ENCODE measurements around the gene SLC66A2.

SLC66A2 gene

DNA sequence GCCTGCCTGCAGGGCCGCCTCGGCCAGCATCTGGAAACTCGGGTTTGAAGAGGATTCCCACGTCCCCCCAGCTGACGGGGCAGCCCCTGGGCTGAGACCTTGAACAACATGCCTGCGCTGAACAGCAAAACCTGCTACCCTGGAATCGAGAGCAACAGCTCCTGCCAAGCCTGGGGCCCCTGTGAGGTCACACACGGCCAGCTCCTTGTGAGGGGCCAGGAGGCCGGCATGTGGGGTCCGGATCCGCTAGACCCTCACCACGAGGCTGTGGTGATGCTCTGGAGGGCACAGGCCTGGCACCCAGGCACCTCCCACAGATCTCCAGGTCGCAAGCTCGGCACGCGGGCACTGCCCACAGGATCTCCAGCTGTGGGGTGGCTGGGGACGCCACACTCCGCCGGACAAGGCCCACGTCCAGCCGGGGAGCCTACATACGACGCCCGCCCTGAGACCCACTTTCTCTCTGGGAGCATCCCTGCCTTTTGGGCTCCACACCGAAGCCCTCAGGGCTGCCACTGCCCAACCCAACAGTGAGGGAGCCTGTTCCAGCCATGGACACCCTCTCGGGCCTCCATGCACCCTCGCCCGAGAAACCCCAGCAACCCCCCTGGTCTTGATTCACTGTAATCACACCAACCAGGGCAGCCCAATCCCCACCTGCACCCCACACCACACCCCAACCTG, 34.1 kb downstream of the SLC66A2 start:
- FAIRE-seq = no peak

DNA sequence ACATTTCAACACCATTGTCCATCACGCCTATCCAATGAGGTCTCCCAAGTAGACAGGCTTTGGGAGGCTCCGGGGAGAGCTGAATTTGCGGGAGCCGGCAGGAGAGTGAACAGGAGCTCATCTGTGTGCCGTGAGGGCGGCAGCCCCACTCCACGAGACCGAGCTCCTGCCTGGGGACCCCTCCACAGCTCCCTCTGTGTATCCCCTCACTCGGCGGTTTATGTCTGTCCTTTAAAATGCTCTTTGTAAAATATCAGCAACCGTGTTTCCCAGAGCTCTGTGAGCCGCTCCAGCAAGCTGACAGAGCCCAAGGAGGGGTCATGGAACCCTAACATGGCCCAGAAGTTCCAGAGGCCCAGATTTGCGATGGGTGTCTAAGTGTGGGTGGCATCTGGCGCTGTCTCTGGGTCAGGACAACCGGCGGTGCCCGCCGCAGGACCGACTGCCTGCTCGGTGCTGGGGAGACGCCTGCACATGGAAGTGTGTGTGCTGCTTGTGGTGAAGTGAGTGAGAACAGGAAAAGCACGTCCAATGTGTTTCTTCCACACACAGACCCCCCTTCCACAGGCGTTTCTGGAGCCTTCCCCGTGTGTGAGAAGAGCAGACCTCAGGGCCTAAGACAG, 34.8 kb downstream of the SLC66A2 start:
- no peak for FAIRE-seq

DNA sequence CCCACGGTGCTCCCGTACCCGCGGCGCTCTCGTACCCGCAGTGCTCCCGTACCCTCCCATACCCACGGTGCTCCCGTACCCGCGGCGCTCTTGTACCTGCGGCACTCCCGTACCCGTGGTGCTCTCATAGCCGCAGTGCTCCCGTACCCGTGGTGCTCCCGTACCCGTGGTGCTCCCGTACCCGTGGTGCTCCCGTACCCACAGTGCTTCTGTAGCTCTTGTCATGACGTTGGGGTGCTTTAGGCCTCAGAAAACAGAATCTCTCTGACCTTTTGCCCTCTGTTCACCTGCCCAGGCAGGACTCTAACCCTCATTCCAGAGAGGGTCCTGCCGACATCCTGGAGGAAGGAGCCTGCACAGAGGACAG, 35.3 kb downstream of the SLC66A2 start:
- FAIRE-seq = no peak

DNA sequence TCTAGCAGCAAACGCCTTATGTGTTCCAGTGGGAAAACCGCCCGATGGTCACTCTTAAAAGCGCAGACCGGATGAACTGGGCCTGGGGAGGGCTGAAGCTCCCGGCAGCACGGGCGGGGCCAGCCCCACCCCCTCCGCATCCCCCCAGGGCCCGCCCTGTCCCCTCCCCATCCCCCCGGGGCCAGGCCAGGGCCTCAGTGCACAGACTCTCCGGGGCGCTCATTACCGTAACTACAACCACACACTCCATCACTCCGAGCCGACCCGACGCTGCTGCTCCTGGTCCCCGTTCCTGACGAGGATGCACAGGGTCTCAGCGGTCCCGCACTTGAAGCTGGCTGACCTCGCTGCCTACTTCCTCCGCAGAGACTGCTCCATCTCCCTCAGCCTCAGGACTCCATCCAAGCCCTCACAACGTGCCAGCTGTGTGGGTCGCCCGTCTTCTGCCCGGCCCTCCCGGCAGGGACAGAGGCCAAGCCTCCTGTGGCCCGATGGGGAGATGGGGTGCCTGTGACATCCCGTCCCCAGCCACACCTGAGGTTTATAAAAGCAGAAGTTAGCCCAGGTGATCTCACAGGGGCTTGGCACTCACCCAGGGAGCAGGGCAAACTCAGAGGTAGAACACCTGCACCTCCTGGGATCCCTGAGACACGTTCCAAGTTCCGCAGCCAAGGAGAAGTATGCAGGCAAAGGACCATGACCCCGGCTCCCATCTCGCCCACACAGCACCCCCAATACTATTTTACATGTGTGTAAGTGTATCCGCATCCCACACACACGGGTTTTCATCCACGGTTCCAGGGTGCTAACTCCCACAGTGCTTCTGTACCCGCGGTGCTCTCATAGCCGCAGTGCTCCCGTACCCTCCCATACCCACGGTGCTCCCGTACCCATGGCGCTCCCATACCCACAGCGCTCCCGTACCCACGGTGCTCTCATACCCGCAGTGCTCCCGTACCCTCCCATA, 36.0 kb downstream of the SLC66A2 start:
- FAIRE-seq = no peak

DNA sequence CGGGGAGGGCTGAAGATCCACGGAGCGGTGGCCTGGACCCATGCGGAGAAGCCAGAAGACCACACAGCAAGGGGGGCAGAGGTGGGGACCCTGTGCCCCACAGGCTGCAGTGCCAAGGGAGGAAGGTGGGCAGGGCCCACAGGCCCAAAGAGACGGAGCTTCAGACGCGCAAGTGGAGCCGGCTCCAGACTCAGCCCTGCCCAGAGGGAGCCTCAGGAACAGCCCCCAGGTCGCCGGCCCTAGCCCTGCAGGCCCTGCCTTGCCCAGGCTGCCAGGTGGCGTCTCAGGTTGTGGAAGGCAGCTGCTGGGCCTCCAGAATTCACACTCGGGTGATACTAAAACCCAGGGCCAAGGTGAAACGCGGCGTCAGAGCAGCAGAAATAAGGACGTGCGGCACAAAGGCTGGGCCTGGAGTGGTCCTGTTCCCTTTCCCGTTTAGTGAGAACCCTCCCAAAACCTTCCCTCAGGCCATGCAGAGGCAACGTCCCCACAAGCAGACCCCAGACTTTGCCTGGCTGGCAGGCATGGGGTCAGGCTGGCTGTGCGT, 36.8 kb downstream of the SLC66A2 start:
- no peak for FAIRE-seq

DNA sequence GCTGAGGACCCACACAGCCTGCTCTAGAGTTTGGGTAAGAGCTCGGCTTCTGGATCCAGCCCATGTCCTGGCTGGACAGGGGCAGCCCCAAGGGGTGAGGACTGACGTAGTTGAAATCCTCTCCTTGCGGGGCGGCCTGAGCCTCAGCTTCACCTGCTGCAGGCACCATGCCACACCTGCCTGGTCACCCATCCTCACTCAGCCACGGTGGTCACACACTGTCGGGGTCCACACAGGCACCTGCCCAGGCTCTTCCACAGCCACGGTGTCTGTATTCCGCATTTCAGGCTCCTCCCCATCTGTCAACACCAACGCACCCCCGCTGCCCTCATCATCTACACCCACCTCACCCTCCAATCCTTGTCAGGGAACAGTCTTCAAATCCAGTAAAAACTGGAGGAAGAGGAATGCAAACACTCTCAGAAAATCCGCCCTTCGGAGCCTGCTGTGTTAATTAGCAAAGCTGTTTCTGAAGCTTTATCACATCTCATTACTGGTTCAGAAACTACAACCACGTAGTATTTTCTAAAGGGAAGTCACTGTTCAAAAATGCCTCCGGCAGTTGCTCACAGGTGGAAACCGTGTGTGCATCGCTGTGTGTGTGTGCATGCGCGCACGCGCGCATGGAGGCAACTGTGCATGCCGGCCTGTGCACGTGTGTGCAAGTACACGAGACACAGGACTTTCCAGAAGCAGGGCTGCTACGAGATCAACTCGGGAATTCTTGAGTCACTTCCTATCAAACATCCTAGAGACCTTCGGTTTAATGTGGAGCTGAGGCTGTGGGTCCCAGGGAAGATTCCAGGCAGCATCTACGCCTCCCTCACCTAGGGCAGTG, 38.2 kb downstream of the SLC66A2 start:
- no peak for FAIRE-seq

DNA sequence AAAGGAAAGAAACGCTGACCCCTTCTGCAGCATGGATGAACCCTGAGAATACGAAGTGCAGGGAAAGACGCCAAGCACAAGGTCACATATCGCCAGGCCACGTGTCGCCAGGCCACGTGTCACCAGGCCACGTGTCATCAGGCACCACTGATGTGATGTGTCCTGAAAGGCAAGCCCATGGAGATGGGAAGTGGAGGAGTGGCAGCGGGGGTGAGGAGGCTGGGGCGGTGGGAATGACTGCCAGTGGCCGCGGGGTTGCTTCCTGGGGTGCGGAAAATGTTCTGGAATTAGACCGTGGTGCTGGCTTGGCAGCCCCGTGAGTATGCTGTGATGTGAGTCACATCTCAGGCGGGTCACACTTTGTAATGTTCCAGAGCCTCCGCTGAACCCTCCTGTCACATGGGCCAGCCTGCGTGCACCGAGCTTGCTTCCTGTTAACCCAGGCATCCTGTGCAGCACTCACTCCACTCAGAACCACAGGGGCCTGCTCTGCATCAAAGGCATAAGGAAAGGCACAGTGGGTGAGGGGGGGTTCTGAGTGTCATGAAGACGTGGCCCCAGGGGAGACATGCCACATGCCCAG, 39.0 kb downstream of the SLC66A2 start:
- no peak for FAIRE-seq

DNA sequence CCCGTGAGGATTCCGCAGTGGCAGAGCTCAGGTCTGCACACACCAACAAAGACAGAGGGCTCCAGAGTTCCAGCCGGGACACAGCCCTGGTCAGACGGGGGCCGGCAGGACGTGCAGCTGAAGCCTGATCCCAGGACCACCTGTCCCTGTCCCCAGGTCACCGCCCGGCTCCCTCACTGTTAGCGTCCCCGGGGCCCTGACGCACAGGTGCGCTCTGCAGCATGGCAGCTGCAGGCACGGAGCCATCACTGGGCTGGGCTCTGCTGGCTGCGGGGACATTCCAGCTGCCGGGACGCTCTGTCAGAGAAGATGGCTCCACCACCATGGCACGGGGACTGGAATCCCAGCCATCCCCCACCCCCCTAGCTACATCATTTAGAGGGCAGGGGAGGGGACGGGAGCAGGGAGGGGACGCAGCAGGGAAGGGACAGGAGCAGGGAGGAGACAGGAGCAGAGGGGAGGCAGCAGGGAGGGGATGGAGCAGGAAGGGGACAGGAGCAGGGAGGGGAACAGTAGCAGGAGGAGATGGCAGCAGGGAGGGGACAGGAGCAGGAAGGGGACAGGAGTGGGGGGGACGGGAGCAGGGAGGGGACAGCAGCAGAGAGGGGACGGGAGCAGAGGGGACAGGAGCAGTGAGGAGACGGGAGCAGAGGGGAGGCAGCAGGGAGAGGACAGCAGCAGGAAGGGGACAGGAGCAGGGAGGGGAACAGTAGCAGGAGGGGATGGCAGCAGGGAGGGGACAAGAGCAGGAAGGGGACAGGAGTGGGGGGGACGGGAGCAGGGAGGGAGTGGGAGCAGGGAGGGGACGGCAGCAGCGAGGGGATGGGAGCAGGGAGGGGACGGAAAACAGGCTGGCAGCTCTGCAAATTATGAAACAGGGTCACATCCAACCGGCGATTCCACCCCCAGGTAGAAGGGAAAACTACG, 39.8 kb downstream of the SLC66A2 start:
- FAIRE-seq = no peak

DNA sequence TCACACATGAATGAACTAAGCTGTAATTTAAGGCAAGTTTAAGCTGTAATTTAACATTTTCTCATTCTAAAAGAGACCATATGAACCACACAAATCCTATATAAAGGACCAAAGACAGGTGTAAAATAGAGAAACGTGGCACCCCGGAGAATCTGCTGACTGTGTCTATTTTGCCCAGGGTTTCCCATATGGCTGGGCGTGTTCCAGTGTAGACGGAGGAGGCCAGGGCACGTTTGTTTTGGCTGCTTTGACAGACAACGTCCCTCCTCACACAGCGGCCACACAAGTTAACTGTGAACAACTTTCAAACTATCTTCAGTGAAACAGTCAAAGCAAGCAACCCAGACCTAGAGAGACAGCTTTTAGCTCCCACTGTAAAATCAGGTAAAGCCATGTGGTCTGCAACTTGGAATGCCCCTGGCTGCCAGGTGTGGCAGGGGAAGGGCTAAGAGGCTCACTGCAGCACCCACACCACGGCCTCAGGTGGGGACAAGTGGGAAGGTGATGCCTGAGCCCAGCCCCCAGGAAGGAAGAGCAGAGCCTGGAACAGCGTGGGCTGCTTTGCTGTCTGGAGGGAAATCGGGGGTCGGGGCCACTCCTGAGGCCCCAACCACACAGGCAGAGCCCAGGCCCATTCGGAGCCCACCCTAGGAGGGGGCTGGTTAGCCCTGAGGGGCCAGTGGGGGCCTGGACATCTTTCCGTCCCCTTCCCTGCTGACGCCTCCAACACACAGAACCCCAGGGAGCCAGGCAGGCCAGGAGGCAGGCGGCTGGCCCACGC, 40.7 kb downstream of the SLC66A2 start:
- FAIRE-seq = no peak

DNA sequence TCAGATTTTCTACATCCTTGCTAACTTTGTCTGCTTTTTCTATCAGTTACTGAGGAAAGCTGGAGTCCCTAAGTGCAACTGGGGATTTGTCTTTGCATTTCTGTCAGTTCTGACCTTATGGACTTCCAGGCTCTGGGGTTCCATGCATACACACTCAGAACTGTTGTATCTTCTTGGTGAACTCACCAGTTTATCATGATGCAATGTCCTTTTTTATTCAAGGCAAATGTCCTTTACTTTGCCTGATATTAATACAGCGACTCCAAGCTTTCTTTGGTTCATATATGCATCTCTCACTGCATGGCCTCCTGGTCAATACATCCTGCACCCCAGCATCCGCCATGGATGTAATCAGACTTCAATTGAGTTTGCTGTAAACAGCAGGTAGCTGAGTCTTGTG, 44.7 kb downstream of the SLC66A2 start:
- no peak for FAIRE-seq

DNA sequence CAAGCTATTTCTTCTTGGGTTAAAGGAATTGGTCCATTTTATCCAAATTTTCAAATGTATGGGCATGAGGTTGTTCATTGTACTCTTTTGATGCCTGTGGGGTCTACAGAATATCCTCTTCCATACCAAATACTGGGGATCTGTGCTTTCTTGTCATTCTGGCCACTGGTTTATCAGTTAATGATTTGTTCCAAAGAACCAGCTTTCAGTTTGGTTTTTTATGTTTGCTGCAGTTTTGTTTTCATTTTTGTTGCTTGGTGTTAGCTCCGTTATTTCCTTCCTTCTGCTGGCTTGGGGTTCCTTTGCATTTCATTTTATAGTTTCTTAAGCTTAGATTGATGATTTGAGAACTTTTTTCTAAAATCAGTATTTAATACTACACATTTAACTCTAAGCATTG, 45.5 kb downstream of the SLC66A2 start:
- FAIRE-seq = no peak

DNA sequence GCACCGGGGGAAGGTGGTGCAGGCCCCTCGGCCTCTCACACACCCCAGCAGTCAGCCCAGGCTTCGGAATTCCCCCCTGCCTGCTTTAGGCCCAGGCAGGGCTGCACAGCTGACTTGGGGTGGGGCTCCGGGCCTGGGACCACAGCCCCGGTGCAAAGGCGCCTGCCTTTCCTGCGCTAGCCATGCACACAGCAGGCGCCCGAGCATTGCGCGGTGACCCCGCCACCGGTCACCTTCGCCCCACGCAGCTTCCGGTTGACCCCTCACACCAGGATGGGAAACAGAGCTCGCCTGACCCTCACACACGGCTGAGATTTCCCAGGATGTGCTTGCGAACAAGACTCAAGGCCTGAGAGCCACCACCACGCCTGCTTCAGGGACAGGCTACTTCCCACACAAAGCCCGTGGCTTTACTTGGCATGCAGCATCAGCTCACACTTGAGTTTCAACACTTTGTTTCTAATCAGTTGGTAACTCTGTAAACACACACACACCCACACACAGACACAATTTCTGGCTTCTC, 46.0 kb downstream of the SLC66A2 start:
- FAIRE-seq = no peak

DNA sequence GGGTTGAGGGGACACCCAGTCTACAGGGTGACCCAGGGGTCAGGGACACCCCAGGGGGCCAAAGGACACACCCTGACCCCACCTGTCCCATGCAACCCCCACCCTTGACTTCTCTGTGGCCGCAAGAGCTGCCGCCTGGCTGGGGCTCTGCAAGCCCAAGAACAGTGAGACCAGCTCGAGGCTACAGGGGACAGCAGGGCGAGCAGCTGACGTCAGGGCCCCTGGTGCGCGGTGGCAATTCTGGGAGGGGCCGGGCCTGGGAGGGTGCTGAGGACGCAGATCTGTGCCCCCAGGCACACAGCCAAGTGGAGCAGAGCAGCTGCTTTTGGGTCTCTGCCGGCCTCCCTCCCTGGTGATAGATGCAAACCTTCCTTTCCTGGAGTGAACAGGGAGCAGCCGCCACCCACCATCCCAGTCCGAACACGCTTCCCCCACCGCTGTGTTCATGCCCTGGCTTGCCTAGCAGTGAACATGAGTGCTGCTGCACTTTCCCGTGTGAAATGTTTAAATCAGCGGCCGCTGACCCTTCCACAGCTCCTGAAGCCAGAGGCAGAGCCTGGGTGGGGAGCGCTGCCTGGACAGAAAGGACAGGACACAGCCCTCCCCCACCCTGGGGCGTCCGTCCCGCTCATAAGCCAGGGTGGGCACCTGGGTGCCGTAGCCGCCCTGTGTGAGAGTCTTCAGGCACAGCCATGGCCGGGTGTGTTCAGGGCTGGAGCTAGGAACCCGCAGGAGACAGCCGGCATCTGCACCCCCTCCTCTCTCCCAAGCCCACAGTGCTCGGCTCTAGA, 46.9 kb downstream of the SLC66A2 start:
- FAIRE-seq = no peak

DNA sequence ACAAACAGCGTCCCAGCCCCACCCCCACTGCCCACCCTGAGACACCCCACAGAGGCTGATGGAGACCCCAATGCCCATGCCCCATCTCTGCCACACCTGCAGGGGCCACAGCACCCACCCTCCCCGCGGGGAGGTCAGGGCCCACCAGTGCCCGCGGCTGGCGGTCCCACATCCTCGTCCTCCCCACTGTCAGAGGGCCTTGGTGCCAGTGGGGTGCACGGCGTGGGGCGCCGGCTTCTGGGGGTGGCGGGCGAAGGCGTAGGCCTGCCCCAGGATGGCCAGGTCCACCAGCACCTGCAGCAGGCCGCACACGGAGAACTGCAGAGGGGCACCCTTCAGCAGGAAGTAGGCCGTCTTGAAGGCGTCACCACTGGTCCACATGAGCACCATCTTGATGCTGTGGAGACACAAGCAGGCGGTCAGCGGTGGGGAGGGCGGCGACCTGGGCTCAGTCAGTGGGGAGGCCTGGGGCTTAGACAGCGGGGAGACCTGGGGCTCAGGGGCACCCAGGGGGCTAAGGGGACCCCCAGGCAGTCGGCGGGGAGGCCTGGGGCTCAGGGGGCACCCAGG, 47.6 kb downstream of the SLC66A2 start:
- no peak for FAIRE-seq

DNA sequence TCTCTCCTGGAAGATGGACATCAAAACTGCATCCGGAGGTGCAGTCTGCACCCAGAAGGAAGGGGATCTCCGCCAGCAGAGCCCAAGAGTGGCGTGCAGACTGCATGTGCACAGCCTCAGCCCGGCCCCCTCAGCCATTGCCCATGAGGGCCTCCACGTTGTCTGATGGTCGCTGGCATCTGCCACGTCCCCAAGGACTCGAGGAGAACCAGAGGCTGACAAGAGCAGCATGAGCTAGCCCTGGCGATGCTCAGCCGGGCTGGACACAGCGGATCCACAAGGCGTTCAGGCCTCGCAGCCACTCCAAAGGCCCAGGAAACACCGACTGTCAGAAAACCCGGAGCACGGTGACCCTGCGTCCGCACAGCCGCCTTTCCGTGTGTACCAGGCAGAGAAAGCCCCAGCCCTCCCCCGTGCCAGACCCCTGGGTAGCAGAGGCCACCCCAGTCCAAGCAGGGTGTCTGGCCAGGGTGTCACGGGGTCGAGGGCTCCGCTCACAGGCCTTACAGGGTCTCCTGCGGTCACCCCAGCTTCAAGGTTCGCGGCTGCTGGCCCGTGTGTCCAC, 48.3 kb downstream of the SLC66A2 start:
- FAIRE-seq = no peak

DNA sequence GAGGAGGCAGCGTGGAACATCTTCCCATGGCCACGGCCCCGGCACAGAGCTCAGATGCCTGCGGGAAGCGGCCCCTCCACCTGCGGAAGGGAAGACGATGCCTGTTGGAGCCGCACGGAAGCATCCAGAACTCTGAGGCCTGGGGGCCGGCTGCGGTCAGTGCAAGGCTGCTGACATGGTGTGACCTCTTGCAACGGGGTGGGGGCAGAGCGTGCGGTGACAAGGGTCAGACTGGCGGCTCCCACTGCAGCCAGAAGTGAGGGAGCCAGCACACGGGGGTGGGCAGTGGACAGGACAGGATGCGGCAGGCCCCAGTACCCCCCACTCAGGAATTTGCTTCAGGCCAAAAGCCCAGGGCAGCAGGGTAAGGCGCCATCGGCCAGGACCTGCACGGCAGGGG, 48.8 kb downstream of the SLC66A2 start:
- FAIRE-seq = no peak

DNA sequence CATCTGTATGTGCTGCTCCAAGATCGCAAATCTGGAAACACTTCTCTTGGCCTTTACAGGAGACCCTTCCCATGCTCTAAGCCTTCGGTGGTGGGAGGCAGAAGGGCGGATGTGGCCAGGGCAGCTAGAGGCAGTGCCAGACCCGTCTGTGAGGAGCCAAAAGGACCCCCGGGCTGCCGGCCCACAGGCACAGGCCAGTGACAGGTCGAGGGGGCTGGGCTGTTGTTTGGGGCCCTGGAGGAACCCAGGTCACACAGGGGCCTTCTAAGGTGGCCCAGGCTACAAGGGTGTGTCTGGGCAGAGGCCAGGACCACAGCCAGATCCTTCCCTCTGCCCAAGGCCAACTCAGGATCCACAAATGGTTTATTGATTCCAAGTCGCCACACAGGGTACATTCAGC, 49.4 kb downstream of the SLC66A2 start:
- FAIRE-seq = no peak

DNA sequence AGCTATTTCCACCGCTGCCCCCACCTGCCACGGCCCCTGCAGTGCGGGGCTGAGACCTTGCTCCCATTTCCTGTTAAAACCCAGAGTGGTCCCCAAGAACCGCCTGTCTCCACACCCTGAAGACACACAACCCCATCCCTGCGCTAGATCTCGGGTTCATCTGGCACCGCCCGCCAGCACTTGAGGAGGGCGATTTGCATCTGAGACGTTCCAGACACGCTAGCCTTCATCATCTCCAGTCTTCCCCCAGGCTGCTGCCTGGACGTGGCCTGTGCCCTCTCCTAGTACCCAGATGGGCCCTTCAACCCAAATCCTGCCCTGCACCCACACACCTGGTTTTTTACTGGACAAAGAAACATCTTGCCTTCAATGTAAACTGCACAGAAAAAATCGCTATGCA, 49.8 kb downstream of the SLC66A2 start:
- FAIRE-seq = no peak
